C4-2B (cell line): Measurements from ENCODE around the gene USP50.

Source experiments
- CTCF ChIP-seq: fragments of 450-650 bp; conservative IDR thresholded peaks from 2 replicates; pipeline ENCODE4 v1.5.1; 2017; ENCODE audit warnings: mild to moderate bottlenecking
- ZFX ChIP-seq: fragments of 450-650 bp; IDR thresholded peaks from 2 replicates; pipeline ENCODE4 v1.6.1; 2017

GRCh38 chr15:50487287-50487686 lies 59.2 kb downstream of the USP50 start:
- TF ChIP-seq CTCF (no peak), ZFX (no peak)
